Panc1 (cell line): ENCODE data around the gene FBP1.

ENCODE experiments used
- POLR2AphosphoS5 ChIP-seq: IDR thresholded peaks from 2 replicates; pipeline ENCODE4 v1.6.1; 2012; ENCODE audit warnings: mild to moderate bottlenecking, low read depth, low read length, moderate library complexity
- TCF7L2 ChIP-seq: IDR thresholded peaks from 2 replicates; pipeline ENCODE4 v1.6.1; 2011; ENCODE audit warnings: mild to moderate bottlenecking, low read depth, low read length, inconsistent platforms
- TF ChIP-seq, protein P1 (sequence below): fragments of 450-650 bp; IDR thresholded peaks from 2 replicates; pipeline ENCODE4 v1.5.1; 2017; ENCODE audit warnings: mild to moderate bottlenecking
- TF ChIP-seq, protein P2 (sequence below), 2 experiments: IDR thresholded peaks; 2 replicates each; pipeline ENCODE4 v1.6.1; 2011 to 2012; ENCODE audit warnings: low read depth in 2 of 2, control low read depth in 1 of 2, low read length in 1 of 2, mild to moderate bottlenecking in 1 of 2, moderate library complexity in 1 of 2; ENCODE audit not compliant: insufficient read depth in 1 of 2

DNA sequence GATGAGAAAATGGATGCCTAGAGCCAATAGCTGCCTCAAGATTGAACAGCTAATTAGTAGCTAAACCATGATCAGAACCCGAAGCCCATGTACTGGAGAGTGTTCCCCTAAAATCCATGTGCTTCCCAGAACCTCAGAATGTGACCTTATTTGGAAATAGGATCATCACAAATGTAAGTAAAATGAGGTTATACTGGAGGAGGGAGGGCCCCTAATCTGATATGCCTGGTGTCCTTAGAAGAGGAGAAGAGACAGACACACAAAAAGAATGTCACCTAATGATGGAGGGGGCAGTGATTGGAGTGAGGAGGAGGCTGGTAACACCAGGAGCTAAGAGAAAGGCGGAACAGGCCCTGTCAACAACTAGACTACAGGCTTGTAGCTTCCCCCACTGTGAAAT, 41.3 kb upstream of the FBP1 start:
- TF ChIP-seq, protein P1, sequence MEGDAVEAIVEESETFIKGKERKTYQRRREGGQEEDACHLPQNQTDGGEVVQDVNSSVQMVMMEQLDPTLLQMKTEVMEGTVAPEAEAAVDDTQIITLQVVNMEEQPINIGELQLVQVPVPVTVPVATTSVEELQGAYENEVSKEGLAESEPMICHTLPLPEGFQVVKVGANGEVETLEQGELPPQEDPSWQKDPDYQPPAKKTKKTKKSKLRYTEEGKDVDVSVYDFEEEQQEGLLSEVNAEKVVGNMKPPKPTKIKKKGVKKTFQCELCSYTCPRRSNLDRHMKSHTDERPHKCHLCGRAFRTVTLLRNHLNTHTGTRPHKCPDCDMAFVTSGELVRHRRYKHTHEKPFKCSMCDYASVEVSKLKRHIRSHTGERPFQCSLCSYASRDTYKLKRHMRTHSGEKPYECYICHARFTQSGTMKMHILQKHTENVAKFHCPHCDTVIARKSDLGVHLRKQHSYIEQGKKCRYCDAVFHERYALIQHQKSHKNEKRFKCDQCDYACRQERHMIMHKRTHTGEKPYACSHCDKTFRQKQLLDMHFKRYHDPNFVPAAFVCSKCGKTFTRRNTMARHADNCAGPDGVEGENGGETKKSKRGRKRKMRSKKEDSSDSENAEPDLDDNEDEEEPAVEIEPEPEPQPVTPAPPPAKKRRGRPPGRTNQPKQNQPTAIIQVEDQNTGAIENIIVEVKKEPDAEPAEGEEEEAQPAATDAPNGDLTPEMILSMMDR: no peak
- TF ChIP-seq, protein P2, sequence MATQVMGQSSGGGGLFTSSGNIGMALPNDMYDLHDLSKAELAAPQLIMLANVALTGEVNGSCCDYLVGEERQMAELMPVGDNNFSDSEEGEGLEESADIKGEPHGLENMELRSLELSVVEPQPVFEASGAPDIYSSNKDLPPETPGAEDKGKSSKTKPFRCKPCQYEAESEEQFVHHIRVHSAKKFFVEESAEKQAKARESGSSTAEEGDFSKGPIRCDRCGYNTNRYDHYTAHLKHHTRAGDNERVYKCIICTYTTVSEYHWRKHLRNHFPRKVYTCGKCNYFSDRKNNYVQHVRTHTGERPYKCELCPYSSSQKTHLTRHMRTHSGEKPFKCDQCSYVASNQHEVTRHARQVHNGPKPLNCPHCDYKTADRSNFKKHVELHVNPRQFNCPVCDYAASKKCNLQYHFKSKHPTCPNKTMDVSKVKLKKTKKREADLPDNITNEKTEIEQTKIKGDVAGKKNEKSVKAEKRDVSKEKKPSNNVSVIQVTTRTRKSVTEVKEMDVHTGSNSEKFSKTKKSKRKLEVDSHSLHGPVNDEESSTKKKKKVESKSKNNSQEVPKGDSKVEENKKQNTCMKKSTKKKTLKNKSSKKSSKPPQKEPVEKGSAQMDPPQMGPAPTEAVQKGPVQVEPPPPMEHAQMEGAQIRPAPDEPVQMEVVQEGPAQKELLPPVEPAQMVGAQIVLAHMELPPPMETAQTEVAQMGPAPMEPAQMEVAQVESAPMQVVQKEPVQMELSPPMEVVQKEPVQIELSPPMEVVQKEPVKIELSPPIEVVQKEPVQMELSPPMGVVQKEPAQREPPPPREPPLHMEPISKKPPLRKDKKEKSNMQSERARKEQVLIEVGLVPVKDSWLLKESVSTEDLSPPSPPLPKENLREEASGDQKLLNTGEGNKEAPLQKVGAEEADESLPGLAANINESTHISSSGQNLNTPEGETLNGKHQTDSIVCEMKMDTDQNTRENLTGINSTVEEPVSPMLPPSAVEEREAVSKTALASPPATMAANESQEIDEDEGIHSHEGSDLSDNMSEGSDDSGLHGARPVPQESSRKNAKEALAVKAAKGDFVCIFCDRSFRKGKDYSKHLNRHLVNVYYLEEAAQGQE (IDR thresholded peaks at IDR 0.05; ENCODE audit: insufficient read depth in 1 of 2, low read depth in 2 of 2, low read length in 1 of 2): no peak
- TF ChIP-seq POLR2AphosphoS5 (no peak), TCF7L2 (no peak)
